IPS DF 19.7 (cell line): ENCODE data around the gene MYL10.
"Not testable (repeated sequence)": the region's sequence is repeated elsewhere in the genome, so short reads cannot be mapped to it uniquely, and the experiment has no call there.

Source experiments
- DNase-seq: peaks from one replicate; pipeline ENCODE4 v3.0.0-alpha.2; 2013; ENCODE audit warnings: low read depth, low spot score

MYL10 gene

GRCh38 chr7:101651112-101651511, 22.0 kb upstream of the MYL10 start:
- no peak for DNase-seq

GRCh38 chr7:101650579-101651081, 21.5 kb upstream of the MYL10 start:
- DNase-seq = no peak

GRCh38 chr7:101647876-101648275, 18.8 kb upstream of the MYL10 start:
- not testable (repeated sequence) for DNase-seq

- DNase-seq = no peak
Measured at GRCh38 chr7:101645951-101646350, 16.9 kb upstream of the MYL10 start.

- no peak for DNase-seq
Measured at GRCh38 chr7:101644879-101645278, 15.8 kb upstream of the MYL10 start.

- DNase-seq = not testable (repeated sequence)
Measured at GRCh38 chr7:101639127-101639526, 10.0 kb upstream of the MYL10 start.

- no peak for DNase-seq
Measured at GRCh38 chr7:101636822-101637623, 7.9 kb upstream of the MYL10 start.

GRCh38 chr7:101635484-101635883, 6.4 kb upstream of the MYL10 start:
- DNase-seq = no peak

- DNase-seq = no peak
Measured at GRCh38 chr7:101634196-101634717, 5.2 kb upstream of the MYL10 start.

- no peak for DNase-seq
Measured at GRCh38 chr7:101633511-101633910, 4.4 kb upstream of the MYL10 start.

GRCh38 chr7:101632641-101633040, 3.5 kb upstream of the MYL10 start:
- no peak for DNase-seq

GRCh38 chr7:101631224-101631714, 2.2 kb upstream of the MYL10 start:
- DNase-seq = no peak

- DNase-seq = no peak
Measured at GRCh38 chr7:101630591-101630990, 1.5 kb upstream of the MYL10 start.

- no peak for DNase-seq
Measured at GRCh38 chr7:101628522-101628921, 574 bp downstream of the MYL10 start.

- DNase-seq = no peak
Measured at GRCh38 chr7:101626758-101627157, 2.3 kb downstream of the MYL10 start.

GRCh38 chr7:101626069-101626671, 2.9 kb downstream of the MYL10 start:
- no peak for DNase-seq

GRCh38 chr7:101625031-101625791, 3.9 kb downstream of the MYL10 start:
- no peak for DNase-seq

GRCh38 chr7:101624246-101625001, 4.7 kb downstream of the MYL10 start:
- DNase-seq = no peak

- no peak for DNase-seq
Measured at GRCh38 chr7:101622609-101623173, 6.4 kb downstream of the MYL10 start.

- DNase-seq = no peak
Measured at GRCh38 chr7:101620991-101621390, 8.1 kb downstream of the MYL10 start.

GRCh38 chr7:101620395-101620794, 8.7 kb downstream of the MYL10 start:
- no peak for DNase-seq
